NCI-H82 treated with DMSO at 0.1 percent for 48 hours (cell line): ENCODE results near the gene AKAP11.
"Not testable (repeated sequence)": the region's sequence is repeated elsewhere in the genome, so short reads cannot be mapped to it uniquely, and the experiment has no call there.

Experiments
- DNase-seq: peaks from one replicate; lab custom pipeline; 2025; ENCODE audit not compliant: unreplicated experiment; lab: John Stamatoyannopoulos, UW

AKAP11 gene, protein sequence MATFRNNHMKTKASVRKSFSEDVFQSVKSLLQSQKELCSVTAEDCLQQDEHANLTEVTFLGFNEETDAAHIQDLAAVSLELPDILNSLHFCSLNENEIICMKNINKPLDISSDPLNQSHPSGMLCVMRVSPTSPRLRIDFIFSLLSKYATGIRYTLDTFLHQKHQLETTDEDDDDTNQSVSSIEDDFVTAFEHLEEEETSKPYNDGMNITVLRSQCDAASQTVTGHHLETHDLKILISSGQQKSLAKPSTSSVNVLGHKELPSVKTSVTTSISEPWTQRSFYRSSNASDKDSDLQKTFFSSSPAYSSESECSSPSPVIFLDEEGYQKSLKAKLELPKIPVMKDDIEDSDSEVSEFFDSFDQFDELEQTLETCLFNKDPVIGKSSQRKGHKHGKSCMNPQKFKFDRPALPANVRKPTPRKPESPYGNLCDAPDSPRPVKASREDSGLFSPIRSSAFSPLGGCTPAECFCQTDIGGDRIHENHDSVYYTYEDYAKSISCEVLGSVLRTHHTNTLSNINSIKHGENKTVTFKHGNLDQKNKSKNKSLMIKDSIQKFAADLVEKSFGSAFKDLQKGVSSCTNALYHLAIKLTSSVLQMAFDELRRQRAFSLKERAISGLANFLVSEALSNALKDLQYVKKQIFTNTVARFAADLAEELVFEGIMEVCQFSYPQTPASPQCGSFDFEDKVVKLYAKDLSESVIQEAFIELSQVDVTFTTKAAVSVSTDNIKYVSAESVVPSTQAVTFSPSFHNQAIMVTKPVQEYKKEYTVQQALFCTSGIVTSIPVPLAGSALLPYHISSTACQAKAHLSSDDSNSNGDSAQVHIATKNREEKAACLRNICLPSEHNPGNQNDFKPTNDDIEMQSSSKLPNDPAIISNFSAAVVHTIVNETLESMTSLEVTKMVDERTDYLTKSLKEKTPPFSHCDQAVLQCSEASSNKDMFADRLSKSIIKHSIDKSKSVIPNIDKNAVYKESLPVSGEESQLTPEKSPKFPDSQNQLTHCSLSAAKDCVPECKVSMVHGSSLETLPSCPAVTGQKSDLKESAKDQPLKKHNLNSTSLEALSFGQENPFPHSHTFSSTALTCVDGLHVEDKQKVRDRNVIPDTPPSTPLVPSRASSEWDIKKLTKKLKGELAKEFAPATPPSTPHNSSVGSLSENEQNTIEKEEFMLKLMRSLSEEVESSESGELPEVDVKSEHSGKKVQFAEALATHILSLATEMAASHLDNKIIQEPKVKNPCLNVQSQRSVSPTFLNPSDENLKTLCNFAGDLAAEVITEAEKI (N-terminal part only)

GRCh38 chr13:42272115-42272803 lies at the start of gene AKAP11:
Gene AKAP11, plus strand, starts transcription at chr13:42272152. Its CDS starts 14,197 bp downstream, at chr13:42286349.
- DNase-seq, result peak; percentile 51

DNA sequence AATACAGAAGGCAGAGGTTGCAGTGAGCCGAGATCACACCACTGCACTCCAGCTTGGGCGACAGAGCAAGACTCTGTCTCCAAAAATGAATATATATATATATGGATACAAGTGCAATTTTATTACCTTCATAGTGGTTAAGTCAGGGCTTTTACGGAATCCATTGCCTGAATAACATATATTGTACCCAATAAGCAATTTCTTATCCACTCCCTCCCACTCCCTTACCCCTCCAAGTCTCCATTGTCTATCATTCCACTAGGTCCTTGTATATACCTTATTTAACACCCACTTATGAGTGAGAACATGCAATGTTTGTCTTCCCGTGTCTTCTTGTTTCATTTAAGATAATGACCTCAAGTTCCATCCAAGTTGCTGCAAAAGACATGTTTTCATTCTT lies 48.3 kb upstream of the AKAP11 start:
- DNase-seq, result no peak

DNA sequence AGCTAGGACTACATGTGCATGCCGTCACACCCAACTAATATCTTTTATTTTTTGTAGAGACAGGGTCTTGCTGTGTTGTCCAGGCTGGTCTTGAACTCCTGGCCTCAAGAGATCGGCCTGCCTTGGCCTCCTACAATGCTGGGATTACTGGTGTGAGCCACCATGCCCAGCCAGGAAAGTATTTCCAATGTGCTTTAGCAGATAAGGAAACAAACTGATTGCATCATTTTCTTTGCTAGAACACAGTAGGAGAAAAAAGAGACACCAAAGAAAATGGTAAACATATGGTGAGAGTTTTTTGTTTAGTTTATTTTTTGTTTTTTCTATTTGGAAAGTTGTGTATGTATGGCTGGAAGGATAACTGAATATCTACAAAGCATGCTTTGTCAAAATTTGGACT lies 46.9 kb upstream of the AKAP11 start:
- no peak for DNase-seq

GRCh38 chr13:42226759-42227158 lies 45.2 kb upstream of the AKAP11 start:
- not testable (repeated sequence) for DNase-seq

DNA sequence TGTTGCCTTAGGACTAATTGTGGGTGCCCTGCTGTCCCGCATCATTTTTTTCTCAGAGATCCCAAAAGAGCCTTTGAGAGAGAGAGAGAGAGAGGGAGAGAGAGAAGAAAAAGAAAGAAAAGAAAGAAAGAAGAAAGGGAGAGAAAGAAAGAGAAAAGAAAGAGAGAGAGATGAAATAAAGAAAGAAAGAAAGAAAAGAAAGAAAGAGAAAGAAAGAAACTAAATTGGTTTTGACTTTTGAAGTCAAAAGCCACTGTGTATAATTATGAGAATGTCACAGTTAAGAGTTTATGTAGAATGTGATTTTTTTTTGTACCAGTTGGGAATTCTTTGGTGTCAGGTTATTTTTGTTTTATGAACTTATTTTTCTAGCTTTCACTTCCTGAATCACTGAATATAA lies 43.4 kb upstream of the AKAP11 start:
- no peak for DNase-seq

DNA sequence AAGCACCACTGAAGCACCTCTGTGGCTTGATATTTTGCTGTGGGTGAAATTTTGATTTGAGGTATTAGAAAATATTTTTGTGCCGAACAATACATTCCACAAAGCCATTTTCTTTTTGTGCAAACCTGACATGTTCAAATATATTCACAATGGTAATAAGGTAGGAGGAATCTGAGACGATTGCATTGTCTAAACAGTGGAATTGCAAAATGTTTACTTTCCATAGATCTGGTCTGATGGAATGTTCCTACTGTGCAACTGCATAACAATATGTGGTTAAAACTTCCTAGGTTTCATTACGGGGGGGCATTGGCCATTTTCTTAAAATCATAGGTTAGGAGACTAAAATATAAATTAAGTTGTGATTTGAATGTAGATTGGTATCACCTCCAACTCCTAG lies 42.7 kb upstream of the AKAP11 start:
- no peak for DNase-seq

- DNase-seq, result no peak
Observed at GRCh38 chr13:42232671-42233070, 39.3 kb upstream of the AKAP11 start.

GRCh38 chr13:42233726-42234125 lies 38.2 kb upstream of the AKAP11 start:
- no peak for DNase-seq

- no peak for DNase-seq
Observed at GRCh38 chr13:42239161-42239560, 32.8 kb upstream of the AKAP11 start.

DNA sequence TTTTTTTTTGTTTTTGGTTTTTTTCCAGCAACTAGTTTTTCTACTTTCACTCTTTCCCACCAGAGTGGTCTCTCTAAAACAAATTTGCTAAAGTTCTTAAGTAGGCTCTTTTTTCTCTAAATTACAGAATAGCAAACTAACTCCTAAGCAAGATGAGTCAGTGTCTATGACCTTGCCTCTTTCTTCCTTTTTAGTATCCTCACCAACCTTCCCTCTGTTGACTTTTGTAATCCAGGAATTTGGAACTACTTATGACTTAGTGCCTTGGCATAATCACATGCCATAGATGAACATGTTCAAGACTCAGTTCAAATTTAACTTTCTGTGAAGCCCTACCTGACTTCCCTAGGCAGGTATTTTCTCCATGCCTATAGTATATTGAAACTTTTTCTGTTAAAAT lies 32.3 kb upstream of the AKAP11 start:
- DNase-seq, result no peak

- no peak for DNase-seq
Observed at GRCh38 chr13:42246541-42246940, 25.4 kb upstream of the AKAP11 start.

DNA sequence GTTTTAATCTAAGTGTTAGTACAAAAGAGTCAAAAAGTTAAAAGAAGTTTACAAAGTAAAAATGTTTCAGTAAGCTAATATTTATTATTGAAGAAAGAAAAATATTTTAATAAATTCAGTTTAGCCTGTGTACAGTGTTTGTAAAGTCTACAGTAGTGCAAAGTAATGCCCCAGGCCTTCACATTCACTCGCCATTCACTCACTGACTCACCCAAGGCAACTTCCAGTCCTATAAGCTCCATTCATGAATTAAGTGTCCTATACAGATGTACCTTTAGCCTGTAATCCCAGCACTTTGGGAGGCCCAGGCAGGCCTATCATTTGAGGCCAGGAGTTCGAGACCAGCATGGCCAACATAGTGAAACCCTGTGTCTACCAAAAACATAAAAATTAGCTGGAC lies 24.1 kb upstream of the AKAP11 start:
- DNase-seq, result no peak

GRCh38 chr13:42255886-42256285 lies 16.1 kb upstream of the AKAP11 start:
- DNase-seq, result no peak

- peak; percentile 54 for DNase-seq
Observed at GRCh38 chr13:42258747-42259146, 13.2 kb upstream of the AKAP11 start.

DNA sequence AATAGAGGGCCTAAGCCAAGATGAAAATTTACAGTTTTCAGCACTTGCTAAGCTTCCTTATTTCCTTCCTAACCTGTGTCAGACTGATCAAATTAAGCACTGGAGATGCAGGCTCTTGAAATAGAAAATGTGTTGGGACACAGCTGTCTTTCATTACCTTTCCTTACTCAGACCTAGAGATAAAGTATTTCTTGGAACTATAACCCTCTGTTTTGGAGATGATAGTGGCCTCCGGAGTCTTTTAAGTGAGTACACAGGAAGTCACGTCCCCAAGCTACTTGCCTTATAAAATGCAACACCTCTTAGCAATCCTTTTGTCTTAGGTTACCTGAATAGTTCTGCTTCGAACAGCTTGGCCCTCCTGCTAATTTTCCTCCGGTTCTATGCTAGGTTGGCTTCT lies 12.4 kb upstream of the AKAP11 start:
- DNase-seq, result no peak

DNA sequence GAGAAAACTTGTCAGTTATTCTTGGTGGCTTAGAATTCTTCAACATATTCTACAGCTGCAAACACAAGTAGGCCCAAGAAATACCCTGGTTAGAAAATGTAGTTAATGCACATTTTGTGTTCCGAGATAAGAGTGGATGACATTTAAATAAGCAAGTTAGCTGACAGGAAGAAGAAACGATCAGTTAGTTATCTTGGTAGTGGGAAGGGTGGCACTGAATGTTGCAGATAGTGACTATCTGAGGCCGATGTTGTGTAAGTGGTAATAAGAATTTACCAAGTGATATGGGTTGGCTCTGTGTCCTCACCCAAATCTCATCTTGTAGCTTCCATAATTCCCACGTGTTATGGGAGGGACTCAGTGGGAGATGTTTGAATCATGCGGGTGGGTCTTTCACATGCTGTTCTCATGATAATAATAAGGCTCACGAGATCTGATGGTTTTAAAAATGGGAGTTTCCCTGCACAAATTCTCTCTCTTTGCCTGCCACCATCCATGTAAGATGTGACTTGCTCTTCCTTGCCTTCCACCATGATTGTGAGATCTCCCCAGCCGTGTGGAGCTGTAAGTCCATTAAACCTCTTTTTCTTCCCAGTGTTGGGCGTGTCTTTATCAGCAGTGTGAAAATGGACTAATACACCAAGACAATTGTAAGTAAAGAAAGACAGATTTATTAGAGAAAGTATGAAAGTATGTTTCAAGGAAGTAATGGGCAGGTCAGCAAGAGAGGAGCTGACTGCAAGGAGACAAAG lies 10.9 kb upstream of the AKAP11 start:
- no peak for DNase-seq

DNA sequence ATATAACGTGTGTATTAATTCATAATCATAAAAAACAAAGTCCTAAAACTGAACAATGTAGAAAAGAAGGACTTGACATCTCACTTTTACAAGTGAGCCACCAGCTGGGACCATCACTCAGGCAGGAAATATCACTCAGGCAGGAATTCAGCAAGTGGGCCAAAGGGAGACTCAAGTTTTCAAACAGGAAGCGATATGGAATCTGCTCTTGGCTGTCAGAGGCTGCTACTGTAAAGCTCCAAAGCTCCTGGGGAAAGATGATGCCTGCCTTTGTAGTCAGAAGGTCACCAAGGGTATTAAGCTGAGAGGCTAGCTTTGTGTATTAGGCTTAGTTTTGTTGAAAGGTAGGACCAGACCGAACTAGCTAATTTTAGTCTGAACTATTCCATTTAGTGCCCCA lies 5.5 kb upstream of the AKAP11 start:
- no peak for DNase-seq

- DNase-seq, result no peak
Observed at GRCh38 chr13:42270160-42270856, 1.6 kb upstream of the AKAP11 start.

GRCh38 chr13:42270857-42271215 lies 1.1 kb upstream of the AKAP11 start:
- DNase-seq, result no peak
